Vagina (tissue), 2 donors: Measurements from ENCODE around the gene GLT6D1.

Source experiments
- POLR2A ChIP-seq, 2 donors: fragments of 450-650 bp; IDR thresholded peaks; one replicate each; pipeline ENCODE4 v1.6.1; 2017; ENCODE audit warnings: antibody characterized with exemption in 2 of 2, mild to moderate bottlenecking in 2 of 2, moderate library complexity in 2 of 2
- POLR2AphosphoS5 ChIP-seq, 2 donors: sonication (generic); formaldehyde crosslinking; IDR thresholded peaks; one replicate each; pipeline ENCODE4 v1.9.0; 2017; ENCODE audit warnings: antibody characterized with exemption in 2 of 2, mild to moderate bottlenecking in 2 of 2, low read depth in 1 of 2; ENCODE audit not compliant: insufficient read depth in 1 of 2
- TF ChIP-seq, protein P1 (sequence below), 3 experiments: fragments of 450-650 bp in 2 of 3; fragments of 200-600 bp in 1 of 3; sonication (generic) in 1 of 3; IDR thresholded peaks; one replicate each; pipeline ENCODE4 v1.5.1; 2017 to 2019; ENCODE audit warnings: antibody characterized with exemption in 3 of 3, mild to moderate bottlenecking in 2 of 3, moderate library complexity in 2 of 3

DNA sequence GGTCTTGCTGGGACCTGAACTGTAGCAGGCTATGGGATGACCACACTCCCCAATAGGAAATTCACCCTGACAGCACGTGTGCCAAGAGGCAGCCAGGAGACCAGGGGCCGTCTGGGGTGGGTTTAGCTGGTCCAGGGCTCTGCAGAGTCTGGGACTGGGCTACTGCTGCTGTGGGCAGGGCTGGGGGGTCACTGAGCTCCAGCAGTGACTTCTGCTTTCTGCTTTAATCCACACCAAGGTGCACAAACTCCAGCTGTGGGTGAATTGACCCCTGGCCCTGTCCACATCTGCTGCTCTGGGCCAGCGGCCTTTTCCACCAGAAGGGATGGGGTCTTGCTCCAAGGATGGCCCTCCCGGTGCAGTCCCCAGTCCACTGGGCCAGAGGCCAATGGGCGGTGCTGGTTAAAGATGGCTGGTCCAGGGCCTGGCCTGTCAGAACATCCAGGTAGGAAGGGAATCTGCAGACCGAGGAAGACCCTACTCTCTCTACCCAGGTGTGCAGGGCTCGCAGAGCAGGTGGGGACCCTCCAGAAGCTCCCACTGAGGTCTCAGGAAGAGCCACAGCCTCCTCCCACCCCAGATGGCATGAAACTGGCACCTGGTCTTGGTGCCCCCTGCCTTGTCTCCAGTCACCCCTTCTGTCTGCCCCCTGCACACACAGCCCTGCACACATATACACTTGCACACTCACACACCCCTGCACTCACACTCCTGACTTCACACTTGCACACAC lies 28.0 kb downstream of the GLT6D1 start:
- TF ChIP-seq, protein P1, sequence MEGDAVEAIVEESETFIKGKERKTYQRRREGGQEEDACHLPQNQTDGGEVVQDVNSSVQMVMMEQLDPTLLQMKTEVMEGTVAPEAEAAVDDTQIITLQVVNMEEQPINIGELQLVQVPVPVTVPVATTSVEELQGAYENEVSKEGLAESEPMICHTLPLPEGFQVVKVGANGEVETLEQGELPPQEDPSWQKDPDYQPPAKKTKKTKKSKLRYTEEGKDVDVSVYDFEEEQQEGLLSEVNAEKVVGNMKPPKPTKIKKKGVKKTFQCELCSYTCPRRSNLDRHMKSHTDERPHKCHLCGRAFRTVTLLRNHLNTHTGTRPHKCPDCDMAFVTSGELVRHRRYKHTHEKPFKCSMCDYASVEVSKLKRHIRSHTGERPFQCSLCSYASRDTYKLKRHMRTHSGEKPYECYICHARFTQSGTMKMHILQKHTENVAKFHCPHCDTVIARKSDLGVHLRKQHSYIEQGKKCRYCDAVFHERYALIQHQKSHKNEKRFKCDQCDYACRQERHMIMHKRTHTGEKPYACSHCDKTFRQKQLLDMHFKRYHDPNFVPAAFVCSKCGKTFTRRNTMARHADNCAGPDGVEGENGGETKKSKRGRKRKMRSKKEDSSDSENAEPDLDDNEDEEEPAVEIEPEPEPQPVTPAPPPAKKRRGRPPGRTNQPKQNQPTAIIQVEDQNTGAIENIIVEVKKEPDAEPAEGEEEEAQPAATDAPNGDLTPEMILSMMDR (IDR thresholded peaks at IDR 0.05), result no peak
- TF ChIP-seq POLR2AphosphoS5 (IDR thresholded peaks at IDR 0.05; ENCODE audit: insufficient read depth in 1 of 2, low read depth in 1 of 2) (no peak), POLR2A (IDR thresholded peaks at IDR 0.05) (no peak)
